Activated naive CD4-positive, alpha-beta T cell treated with anti-CD3 and anti-CD28 coated beads for 36 hours (primary cell): ENCODE measurements around the gene TYR. TPM values are rescaled to one million over a fixed set of nuclear protein-coding genes. Genes with fewer than 3 reads are reported as not detected.
"Not testable (repeated sequence)": the region's sequence is repeated elsewhere in the genome, so short reads cannot be mapped to it uniquely, and the experiment has no call there.

Experiments
- CTCF ChIA-PET: fragments of 350-600 bp; sonication (Branson Sonifier 250); formaldehyde crosslinking; loops from one replicate; lab custom pipeline; 2021; ENCODE audit warnings: antibody characterized with exemption; lab: Charles Lee
- DNase-seq: peaks from one replicate; pipeline ENCODE4 v3.0.0-alpha.2; 2020
- H3K27ac Mint-ChIP-seq: one replicate; pipeline ENCODE4 v1.8.0; 2021; ENCODE audit warnings: mild to moderate bottlenecking, mixed read lengths
- H3K27me3 Mint-ChIP-seq: one replicate; pipeline ENCODE4 v1.8.0; 2021; ENCODE audit warnings: low read depth, mixed read lengths
- H3K36me3 Mint-ChIP-seq: one replicate; pipeline ENCODE4 v1.8.0; 2021; ENCODE audit warnings: low read depth, mixed read lengths
- H3K4me1 Mint-ChIP-seq: one replicate; pipeline ENCODE4 v1.8.0; 2021; ENCODE audit warnings: low read depth, mixed read lengths
- H3K4me3 Mint-ChIP-seq: one replicate; pipeline ENCODE4 v1.8.0; 2021; ENCODE audit warnings: mild to moderate bottlenecking, moderate library complexity, mixed read lengths
- H3K9me3 Mint-ChIP-seq: one replicate; pipeline ENCODE4 v1.8.0; 2021; ENCODE audit warnings: mixed read lengths
- intact Hi-C: fragments of 100-400 bp; cut with micrococcal nuclease; formaldehyde crosslinking; loops from one replicate; pipeline ENCODE4 v1.15.1; 2023
- total RNA-seq, 2 experiments: library from RNA; stranded (reverse); gene quantifications; one replicate each; pipeline ENCODE4 v1.2.3, GENCODE V29; 2021

The TYR gene
- total RNA-seq, 2 experiments from 2014 or later = not detected

DNA sequence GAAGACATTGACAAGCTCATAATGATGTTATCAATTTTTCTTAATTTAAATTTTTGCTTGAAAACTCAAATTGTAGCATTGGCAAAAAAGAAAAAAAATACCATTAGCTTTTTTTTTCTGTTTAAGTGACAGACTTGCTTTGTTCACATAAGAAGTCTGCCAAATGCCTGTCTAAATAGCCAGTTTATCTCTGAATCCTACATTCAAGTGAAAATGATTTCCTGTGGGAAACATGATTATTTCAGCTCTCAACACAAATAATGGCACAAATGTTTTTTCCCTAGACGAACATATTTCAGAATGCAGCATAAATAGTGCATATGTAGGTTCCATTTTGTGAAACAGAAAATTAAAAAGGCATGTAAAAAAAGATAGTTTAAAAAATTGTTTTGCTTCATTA is 23.5 kb downstream of the TYR start:
- CTCF ChIA-PET = no interaction called here
- Mint-ChIP-seq H3K9me3 (no peaks in the 10 kb centered on the region), H3K27ac (no peak overlapping the region), H3K36me3 (no peaks in the 10 kb centered on the region), H3K4me3 (no peak overlapping the region), H3K27me3 (no peaks in the 10 kb centered on the region), H3K4me1 (no peaks in the 10 kb centered on the region)
- no peak for DNase-seq
- intact Hi-C loops = no loop called here

DNA sequence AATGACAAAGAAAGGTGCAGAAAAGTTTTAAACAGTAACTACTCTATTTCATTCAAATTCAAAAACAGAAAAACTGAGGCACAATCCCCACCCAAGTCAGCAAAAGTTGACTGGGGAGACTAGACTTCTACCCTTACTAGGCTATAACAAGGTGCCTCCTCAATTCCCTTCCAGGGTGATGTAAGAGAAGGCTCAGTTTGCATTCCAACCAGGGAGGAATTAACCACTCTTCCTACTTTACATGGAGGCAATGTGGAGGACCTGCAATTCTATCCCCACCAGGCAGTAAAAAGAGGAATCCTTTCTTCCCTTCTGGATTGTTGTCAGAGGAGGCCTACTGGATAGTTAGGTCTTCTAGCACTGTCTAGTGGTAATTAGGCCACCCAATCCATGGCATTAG is 26.1 kb downstream of the TYR start:
- intact Hi-C loops = no loop called here
- Mint-ChIP-seq H3K27ac (no peak overlapping the region), H3K4me1 (no peaks in the 10 kb centered on the region), H3K36me3 (no peaks in the 10 kb centered on the region), H3K9me3 (no peaks in the 10 kb centered on the region), H3K27me3 (no peaks in the 10 kb centered on the region), H3K4me3 (no peak overlapping the region)
- CTCF ChIA-PET = no interaction called here
- no peak for DNase-seq

DNA sequence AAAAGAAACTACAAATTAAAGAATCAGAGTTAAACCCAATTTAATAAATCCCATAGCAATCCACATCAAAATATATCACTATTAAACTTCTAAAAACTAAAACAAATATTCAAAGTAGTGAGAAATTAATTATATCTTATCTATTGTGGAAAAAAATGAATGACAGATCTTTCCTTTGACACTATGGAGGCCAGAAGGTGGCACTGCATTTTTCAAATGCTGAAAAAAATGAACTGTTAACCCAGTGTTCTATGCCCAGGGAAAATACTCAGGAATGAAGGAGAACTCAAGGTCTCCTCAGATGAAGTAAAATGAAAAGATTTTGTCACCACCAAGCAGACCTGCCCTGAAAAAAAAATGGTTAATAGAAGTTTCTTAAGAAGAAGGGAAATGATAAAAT is 27.7 kb downstream of the TYR start:
- no peak for DNase-seq
- no peaks in the 10 kb centered on the region for H3K27me3 Mint-ChIP-seq
- H3K4me3 Mint-ChIP-seq = no peak overlapping the region
- H3K36me3 Mint-ChIP-seq = no peaks in the 10 kb centered on the region
- intact Hi-C loops = loop anchor here (5.0 kb wide), 1 partner anchor 202 kb away; no protein-coding TSS in a partner anchor
- CTCF ChIA-PET = no interaction called here
- no peaks in the 10 kb centered on the region for H3K4me1 Mint-ChIP-seq
- no peaks in the 10 kb centered on the region for H3K9me3 Mint-ChIP-seq
- no peak overlapping the region for H3K27ac Mint-ChIP-seq

DNA sequence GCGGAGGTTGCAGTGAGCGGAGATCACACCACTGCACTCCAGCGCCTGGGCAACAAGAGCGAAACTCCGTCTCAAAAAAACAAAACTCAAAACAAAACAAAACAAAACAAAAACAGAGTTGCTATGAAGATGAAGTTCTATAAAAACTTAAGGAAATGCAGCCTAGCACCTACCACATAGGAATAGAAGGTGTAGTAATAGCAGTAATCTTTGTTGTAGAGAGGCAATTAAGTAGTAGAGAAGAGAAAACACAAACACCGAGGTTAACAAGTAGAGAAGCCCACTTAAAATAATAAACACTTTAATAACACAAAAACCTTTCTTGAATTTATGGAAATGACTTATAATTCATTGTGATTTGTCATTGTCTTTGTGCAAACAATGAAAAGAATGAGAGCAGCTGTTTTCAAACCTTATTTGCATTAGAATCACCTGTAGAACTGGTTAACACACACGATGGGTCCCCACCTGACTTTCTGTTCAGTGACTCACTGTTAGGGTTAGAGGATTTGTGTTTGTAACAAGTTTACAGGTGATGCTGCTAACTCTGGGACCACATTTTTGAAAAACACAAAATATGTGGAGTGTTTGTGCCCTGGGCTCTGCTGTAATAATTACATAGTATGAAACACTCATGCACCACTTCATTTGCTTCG is 43.1 kb downstream of the TYR start:
- DNase-seq = no peak
- intact Hi-C loops = no loop called here
- CTCF ChIA-PET = no interaction called here
- no peaks in the 10 kb centered on the region for H3K27me3 Mint-ChIP-seq
- no peak overlapping the region for H3K4me3 Mint-ChIP-seq
- no peaks in the 10 kb centered on the region for H3K4me1 Mint-ChIP-seq
- no peaks in the 10 kb centered on the region for H3K9me3 Mint-ChIP-seq
- H3K27ac Mint-ChIP-seq = no peak overlapping the region
- H3K36me3 Mint-ChIP-seq = no peaks in the 10 kb centered on the region

DNA sequence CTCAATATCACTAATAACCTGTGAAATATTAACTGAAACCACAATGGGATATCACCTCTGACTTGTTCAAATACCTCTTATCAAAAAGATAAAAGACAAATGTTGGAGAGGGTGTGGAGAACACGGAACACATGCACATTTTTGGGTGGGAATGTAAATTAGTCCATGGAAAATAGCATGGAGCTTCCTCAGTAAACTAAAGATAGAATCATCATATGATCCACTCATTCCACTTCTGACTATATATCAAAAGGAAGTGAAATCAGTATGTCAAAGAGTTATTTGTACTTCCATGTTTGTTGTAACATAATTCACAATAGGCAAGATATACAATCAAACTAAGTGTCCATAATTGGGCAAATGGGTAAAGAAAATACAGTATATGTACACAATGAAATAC is 57.4 kb downstream of the TYR start:
- intact Hi-C loops = no loop called here
- H3K36me3 Mint-ChIP-seq = no peaks in the 10 kb centered on the region
- no peak for DNase-seq
- H3K4me1 Mint-ChIP-seq = no peaks in the 10 kb centered on the region
- H3K27ac Mint-ChIP-seq = no peak overlapping the region
- no peak overlapping the region for H3K4me3 Mint-ChIP-seq
- peaks cover 4% of the 10 kb centered on the region for H3K9me3 Mint-ChIP-seq
- CTCF ChIA-PET = no interaction called here
- no peaks in the 10 kb centered on the region for H3K27me3 Mint-ChIP-seq

DNA sequence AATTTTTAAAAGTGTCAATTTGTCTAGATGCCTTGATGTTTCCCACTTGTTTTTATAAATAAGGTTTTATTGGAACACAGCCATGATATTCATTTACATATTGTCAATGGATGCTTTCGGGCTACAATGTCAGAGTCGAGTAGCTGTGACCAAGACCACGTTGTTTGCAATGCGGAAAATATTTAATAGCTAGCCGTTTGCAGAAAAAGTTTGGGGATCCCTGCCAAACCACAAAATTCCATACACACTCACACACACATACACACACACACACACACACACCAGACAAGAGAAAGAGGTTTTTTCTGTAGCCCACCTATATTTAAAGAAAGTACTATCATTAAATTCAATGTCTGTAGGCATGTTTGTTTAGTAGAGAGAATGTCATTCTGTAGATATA is 58.3 kb downstream of the TYR start:
- Mint-ChIP-seq H3K4me3 (no peak overlapping the region), H3K36me3 (no peaks in the 10 kb centered on the region), H3K27ac (no peak overlapping the region), H3K4me1 (no peaks in the 10 kb centered on the region), H3K9me3 (peaks cover 4% of the 10 kb centered on the region), H3K27me3 (no peaks in the 10 kb centered on the region)
- intact Hi-C loops = no loop called here
- DNase-seq = no peak
- CTCF ChIA-PET = no interaction called here

DNA sequence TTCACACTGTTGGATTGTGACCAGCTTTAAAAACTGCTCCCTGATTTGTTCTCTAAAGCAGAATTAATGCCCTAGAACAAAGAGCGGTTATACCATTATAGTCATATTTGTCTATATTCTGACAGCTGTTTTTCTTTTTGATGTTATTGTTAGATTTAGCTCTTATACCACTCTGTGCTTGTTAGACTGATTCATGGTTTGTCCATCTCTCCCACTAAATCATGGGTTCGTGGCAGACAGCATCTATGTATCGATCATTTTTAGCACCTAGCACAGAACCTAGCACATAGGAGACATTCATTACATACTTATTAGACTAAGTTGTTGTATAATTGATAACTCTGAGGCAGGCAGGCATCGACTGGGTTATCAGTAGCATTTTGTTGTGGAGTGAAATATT is 69.3 kb downstream of the TYR start:
- CTCF ChIA-PET, H3K9me3 Mint-ChIP-seq, H3K27ac Mint-ChIP-seq, H3K4me3 Mint-ChIP-seq, intact Hi-C loops, H3K4me1 Mint-ChIP-seq, H3K27me3 Mint-ChIP-seq, H3K36me3 Mint-ChIP-seq, DNase-seq: not testable (repeated sequence)

DNA sequence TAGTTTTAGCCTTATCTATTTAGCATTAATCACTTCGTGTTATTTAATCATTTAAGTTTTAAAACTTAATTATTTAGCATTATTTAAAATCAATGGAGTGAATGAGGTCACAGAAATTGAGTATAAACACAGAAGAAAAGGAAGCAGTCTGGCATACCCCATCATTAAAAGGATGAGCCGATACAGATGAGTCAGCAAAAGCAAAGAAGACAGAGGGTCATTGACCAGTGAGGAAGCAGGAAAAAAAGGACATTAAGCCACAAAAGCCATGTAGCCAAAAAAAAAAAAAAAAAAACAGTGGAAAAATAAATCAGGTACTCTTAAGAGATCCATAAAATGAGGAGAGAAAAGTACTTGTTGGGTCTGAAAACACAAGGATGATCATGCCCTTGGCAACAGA is 71.5 kb downstream of the TYR start:
- DNase-seq = no peak
- H3K36me3 Mint-ChIP-seq = no peaks in the 10 kb centered on the region
- H3K9me3 Mint-ChIP-seq = no peaks in the 10 kb centered on the region
- CTCF ChIA-PET = no interaction called here
- H3K27me3 Mint-ChIP-seq = no peaks in the 10 kb centered on the region
- no peak overlapping the region for H3K4me3 Mint-ChIP-seq
- no peak overlapping the region for H3K27ac Mint-ChIP-seq
- intact Hi-C loops = no loop called here
- H3K4me1 Mint-ChIP-seq = no peaks in the 10 kb centered on the region

DNA sequence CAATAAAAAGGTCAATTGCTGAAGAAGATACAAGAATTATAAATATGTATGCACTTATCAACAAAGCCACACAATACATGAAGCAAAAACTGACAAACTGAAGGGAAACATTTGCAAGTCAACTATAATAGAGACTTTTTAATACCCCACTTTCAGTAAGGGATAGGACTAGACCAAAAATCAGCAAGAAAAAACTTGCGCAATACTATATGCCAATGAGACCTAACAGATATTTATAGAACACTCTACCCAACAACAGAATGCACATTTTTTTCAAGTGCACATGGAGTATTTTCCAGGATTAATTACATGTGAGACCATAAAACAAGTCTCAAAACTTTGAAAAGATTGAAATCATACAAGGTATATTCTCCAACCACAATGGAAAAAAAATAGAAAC is 83.8 kb downstream of the TYR start:
- H3K27ac Mint-ChIP-seq, H3K4me1 Mint-ChIP-seq, CTCF ChIA-PET, H3K9me3 Mint-ChIP-seq, DNase-seq, H3K27me3 Mint-ChIP-seq, H3K36me3 Mint-ChIP-seq, intact Hi-C loops, H3K4me3 Mint-ChIP-seq: not testable (repeated sequence)

DNA sequence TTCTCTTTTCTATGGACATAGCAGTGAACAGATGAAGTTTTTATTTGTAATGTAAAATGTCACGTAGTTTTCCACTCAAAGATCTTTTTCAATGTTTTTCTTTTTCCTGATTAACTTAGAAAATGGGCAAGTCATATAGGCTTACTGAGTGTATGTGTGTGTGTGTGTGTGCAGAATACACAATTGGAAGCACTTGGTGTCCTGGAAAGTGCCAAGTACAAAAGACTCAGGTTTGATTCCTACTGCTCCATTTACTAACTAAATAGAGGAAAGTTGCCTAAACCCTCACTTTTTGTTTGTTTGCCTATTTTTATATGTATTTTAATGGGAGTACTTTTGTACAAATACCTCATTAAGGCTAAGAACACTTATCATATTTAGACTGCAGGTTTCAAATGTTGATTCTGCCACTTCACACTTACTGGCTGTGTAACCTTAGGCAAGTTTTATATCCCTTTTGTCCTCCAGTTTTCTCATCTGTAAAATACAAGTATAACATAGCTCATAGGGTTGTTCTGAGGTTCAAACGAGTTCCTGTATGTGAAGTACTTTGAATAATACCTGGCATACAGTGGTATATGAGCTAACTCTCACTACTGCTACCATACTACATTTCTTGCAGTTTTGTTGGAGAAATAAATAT is 90.1 kb downstream of the TYR start:
- no peak for DNase-seq
- H3K36me3 Mint-ChIP-seq = no peaks in the 10 kb centered on the region
- no peaks in the 10 kb centered on the region for H3K9me3 Mint-ChIP-seq
- peaks cover 3% of the 10 kb centered on the region for H3K27me3 Mint-ChIP-seq
- no peak overlapping the region for H3K4me3 Mint-ChIP-seq
- no peak overlapping the region for H3K27ac Mint-ChIP-seq
- intact Hi-C loops = no loop called here
- H3K4me1 Mint-ChIP-seq = no peaks in the 10 kb centered on the region
- CTCF ChIA-PET = no interaction called here

DNA sequence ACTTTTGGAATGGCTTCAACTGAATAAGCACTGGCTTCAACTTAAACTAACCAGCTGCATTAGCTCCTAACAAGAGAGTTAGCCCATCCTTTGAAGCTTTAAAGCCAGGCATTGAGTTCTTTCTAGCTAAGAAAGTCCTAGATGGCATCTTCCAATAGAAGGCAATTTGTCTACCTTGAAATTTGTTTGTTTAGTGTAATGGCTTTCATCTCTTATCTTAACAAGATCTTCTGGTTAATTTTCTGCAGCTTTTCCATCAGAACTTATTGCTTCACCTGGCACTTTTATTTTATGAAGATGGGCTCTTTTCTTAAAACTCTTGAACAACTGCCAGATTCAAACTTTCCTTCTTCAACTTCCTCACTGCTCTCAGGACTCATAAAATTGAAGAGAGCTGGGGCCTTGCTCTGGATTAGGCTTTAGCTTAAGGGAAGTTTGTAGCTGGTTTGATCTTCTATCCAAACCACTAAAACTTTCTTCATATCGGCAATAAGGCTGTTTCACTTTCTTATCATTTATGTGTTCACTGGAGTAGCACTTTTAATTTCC is 94.9 kb downstream of the TYR start:
- H3K4me3 Mint-ChIP-seq, intact Hi-C loops, DNase-seq, H3K27ac Mint-ChIP-seq, H3K27me3 Mint-ChIP-seq, H3K36me3 Mint-ChIP-seq, CTCF ChIA-PET, H3K9me3 Mint-ChIP-seq: not testable (repeated sequence)
- H3K4me1 Mint-ChIP-seq = peaks cover 14% of the 10 kb centered on the region

DNA sequence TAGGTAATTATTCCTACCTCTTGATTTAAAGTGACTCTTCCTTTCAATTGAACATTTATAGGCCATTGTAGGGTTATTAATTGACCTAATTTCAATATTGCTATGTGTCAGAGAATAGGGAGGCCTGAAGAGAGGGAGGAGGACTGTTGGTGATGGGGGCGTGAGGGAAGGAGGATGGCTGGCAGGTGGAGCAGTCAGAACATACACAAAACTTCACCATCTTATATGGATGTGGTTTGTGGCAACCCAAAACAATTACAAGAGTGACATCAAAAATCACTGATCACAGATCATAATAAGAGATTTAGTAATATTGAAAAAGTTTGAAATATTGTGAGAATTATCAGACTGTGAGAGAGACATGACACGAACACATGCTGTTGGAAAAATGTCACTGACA is 95.5 kb downstream of the TYR start:
- H3K27ac Mint-ChIP-seq, CTCF ChIA-PET, H3K4me3 Mint-ChIP-seq, intact Hi-C loops, H3K9me3 Mint-ChIP-seq, H3K27me3 Mint-ChIP-seq, H3K36me3 Mint-ChIP-seq: not testable (repeated sequence)
- peaks cover 14% of the 10 kb centered on the region for H3K4me1 Mint-ChIP-seq
- DNase-seq = peak; percentile 14

DNA sequence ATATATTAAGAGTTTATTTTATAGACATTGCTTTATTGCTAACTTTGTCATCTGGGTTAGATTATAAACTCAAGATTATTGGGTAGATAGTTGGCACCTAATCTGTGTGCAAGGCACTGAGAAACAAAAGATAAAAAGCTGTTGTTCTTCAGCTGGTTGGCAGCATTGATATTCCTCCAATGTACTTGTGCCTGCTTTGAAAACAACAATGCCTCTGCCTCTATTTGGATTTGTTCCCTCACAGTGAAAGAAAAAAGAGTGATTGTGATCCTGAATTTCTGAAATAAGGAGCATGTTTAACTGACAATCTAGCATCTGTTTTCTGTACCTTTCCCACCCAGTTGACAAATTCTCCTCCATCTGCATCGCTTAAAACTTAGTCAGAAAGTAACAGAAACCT is 98.3 kb downstream of the TYR start:
- Mint-ChIP-seq H3K9me3 (no peaks in the 10 kb centered on the region), H3K4me1 (peaks cover 14% of the 10 kb centered on the region), H3K27me3 (no peaks in the 10 kb centered on the region), H3K36me3 (no peaks in the 10 kb centered on the region), H3K27ac (no peak overlapping the region), H3K4me3 (no peak overlapping the region)
- CTCF ChIA-PET = no interaction called here
- DNase-seq = no peak
- intact Hi-C loops = no loop called here
